B cell (primary cell): ENCODE measurements around the gene ACER2. TPM values are rescaled to one million over a fixed set of nuclear protein-coding genes. Genes with fewer than 3 reads are reported as not detected.
A peak's percentile ranks its signal among the peaks of the same experiment; 100 is the strongest.

Experiments used
- ATAC-seq: fragments of 200-7000 bp; cut with Tn5 transposase; one replicate; pipeline ENCODE4 v1.10.0; 2021; ENCODE audit warnings: low read depth, mild to moderate bottlenecking, moderate number of reproducible peaks, moderate library complexity
- CTCF ChIA-PET: fragments of 350-600 bp; sonication (Branson Sonifier 250); formaldehyde crosslinking; loops from one replicate; lab custom pipeline; 2021; ENCODE audit warnings: antibody characterized with exemption, inconsistent platforms; lab: Charles Lee
- POLR2A ChIA-PET: fragments of 350-600 bp; sonication (Branson Sonifier 250); formaldehyde crosslinking; loops from one replicate; lab custom pipeline; 2021; ENCODE audit warnings: antibody characterized with exemption; lab: Charles Lee
- DNase-seq: peaks from one replicate; pipeline ENCODE4 v3.0.0; 2013
- H2AFZ ChIP-seq: 2 replicates; pipeline ENCODE4 v1.6.1; 2012; ENCODE audit warnings: mild to moderate bottlenecking, low read depth, low read length; ENCODE audit not compliant: insufficient read depth, poor library complexity, severe bottlenecking
- H3K27ac ChIP-seq, 2 donors: 1 replicate in 1 of 2; 2 replicates in 1 of 2; pipeline ENCODE4 v1.5.1; 2012 to 2013; ENCODE audit warnings: low read length in 2 of 2, mild to moderate bottlenecking in 2 of 2, moderate library complexity in 1 of 2
- H3K27me3 ChIP-seq, 4 experiments: fragments of 200-600 bp in 1 of 4; sonication (generic) in 1 of 4; replicated peaks in 1 of 4; 1 replicate in 2 of 4; 2 replicates in 2 of 4; pipeline versions ENCODE4 v1.6.1 to v1.7.0; 2013 to 2016; ENCODE audit warnings: low read length in 3 of 4, mild to moderate bottlenecking in 2 of 4, mixed read lengths in 1 of 4, moderate library complexity in 1 of 4; ENCODE audit not compliant: insufficient read depth in 4 of 4, control insufficient read depth in 3 of 4; ENCODE audit errors: control extremely low read depth in 1 of 4
- H3K36me3 ChIP-seq, 2 experiments: replicated peaks in 1 of 2; 1 replicate in 1 of 2; 2 replicates in 1 of 2; pipeline versions ENCODE4 v1.6.1 to v1.7.1; 2013; ENCODE audit warnings: low read length in 1 of 2; ENCODE audit not compliant: insufficient read depth in 2 of 2, control insufficient read depth in 1 of 2; ENCODE audit errors: control extremely low read depth in 1 of 2, extremely low read depth in 1 of 2
- H3K4me1 ChIP-seq, 2 donors: fragments of 200-600 bp in 1 of 2; sonication (generic) in 1 of 2; 1 replicate in 1 of 2; 2 replicates in 1 of 2; pipeline versions ENCODE4 v1.5.1 to v1.6.1; 2013 to 2017; ENCODE audit warnings: low read length in 2 of 2; ENCODE audit not compliant: control insufficient read depth in 2 of 2, insufficient read depth in 2 of 2
- H3K4me2 ChIP-seq: replicated peaks from 2 replicates; pipeline ENCODE3; 2012; ENCODE audit warnings: mild to moderate bottlenecking, low read depth, low read length; ENCODE audit not compliant: poor library complexity, severe bottlenecking
- H3K4me3 ChIP-seq, 5 experiments: fragments of 200-600 bp in 1 of 5; sonication (generic) in 1 of 5; 1 replicate in 3 of 5; 2 replicates in 2 of 5; pipeline versions ENCODE4 v1.5.1 to v1.7.0; 2011 to 2016; ENCODE audit warnings: low read length in 4 of 5, mild to moderate bottlenecking in 4 of 5, low read depth in 2 of 5, control low read depth in 1 of 5, moderate library complexity in 1 of 5; ENCODE audit not compliant: insufficient read depth in 1 of 5; ENCODE audit errors: control extremely low read depth in 1 of 5, extremely low read depth in 1 of 5
- H3K79me2 ChIP-seq: fragments of 200-600 bp; sonication (generic); one replicate; pipeline ENCODE4 v1.6.0; 2016; ENCODE audit warnings: low read length; ENCODE audit not compliant: control insufficient read depth, insufficient read depth
- H3K9ac ChIP-seq: fragments of 200-600 bp; sonication (generic); 2 replicates; pipeline ENCODE4 v1.6.1; 2017; ENCODE audit warnings: mild to moderate bottlenecking, low read length, moderate library complexity
- H3K9me3 ChIP-seq, 3 donors: one replicate each; pipeline versions ENCODE4 v1.6.1 to v1.7.1; 2013; ENCODE audit warnings: low read length in 2 of 3; ENCODE audit not compliant: control insufficient read depth in 2 of 3, insufficient read depth in 1 of 3; ENCODE audit errors: control extremely low read depth in 1 of 3
- H4K20me1 ChIP-seq: 2 replicates; pipeline ENCODE4 v1.6.0; 2012; ENCODE audit warnings: mild to moderate bottlenecking, low read length; ENCODE audit not compliant: insufficient read depth, control insufficient read depth, poor library complexity, severe bottlenecking
- H3K27ac Mint-ChIP-seq: one replicate; pipeline ENCODE4 v1.8.0; 2021; ENCODE audit warnings: mixed read lengths
- H3K27me3 Mint-ChIP-seq: one replicate; pipeline ENCODE4 v1.8.0; 2021; ENCODE audit warnings: mixed read lengths
- H3K4me1 Mint-ChIP-seq: one replicate; pipeline ENCODE4 v1.8.0; 2021; ENCODE audit warnings: mixed read lengths
- H3K4me3 Mint-ChIP-seq: one replicate; pipeline ENCODE4 v1.8.0; 2021; ENCODE audit warnings: mixed read lengths
- H3K9me3 Mint-ChIP-seq: one replicate; pipeline ENCODE4 v1.8.0; 2022; ENCODE audit warnings: mixed read lengths; ENCODE audit not compliant: insufficient read depth
- EZH2 ChIP-seq: IDR thresholded peaks from 2 replicates; pipeline ENCODE4 v1.6.1; 2012; ENCODE audit warnings: borderline replicate concordance, low read depth, mild to moderate bottlenecking, moderate library complexity, low read length; ENCODE audit not compliant: insufficient read depth, poor library complexity, severe bottlenecking
- WGBS: methylation state at CpG from one replicate; pipeline ENCODE4 v1.1.5; 2013; ENCODE audit warnings: missing lambda C conversion rate; ENCODE audit not compliant: insufficient coverage; 5-methylcytosine and 5-hydroxymethylcytosine counted together
- intact Hi-C: fragments of 100-400 bp; cut with micrococcal nuclease; formaldehyde crosslinking; loops from one replicate; pipeline ENCODE4 v1.10.0; 2022
- polyA plus RNA-seq: library from polyadenylated mRNA; depleted of rRNA; stranded (reverse); fragments of >200 nt; gene quantifications from 2 replicates; pipeline ENCODE4 v1.2.3, GENCODE V29; 2012
- total RNA-seq, 2 donors: library from RNA; stranded (reverse); fragments of 120-200 nt in 1 of 2; gene quantifications; 1 replicate in 1 of 2; 2 replicates in 1 of 2; pipeline versions ENCODE4 v1.2.3 to v1.2.4, GENCODE V29; 2013 to 2022
- TF ChIP-seq, protein P1 (sequence below): fragments of 200-600 bp; IDR thresholded peaks from one replicate; pipeline ENCODE4 v1.8.0; 2022; ENCODE audit warnings: antibody characterized with exemption, mild to moderate bottlenecking

ACER2 gene
- total and polyA plus RNA-seq, 2 donors (not counting 1 experiment from before 2014, with no cell fraction given), result 1.1 to 5.5 TPM

GRCh38 chr9:19378647-19379046 is 30.2 kb upstream of the ACER2 start:
- ChIA-PET CTCF (interaction anchor here (1.4 to 2.0 kb wide), 2 partner anchors 8 to 79 kb away, joined by 3 to 10 read pairs; no protein-coding TSS in a partner anchor), POLR2A (interaction anchor here (0.6 to 2.3 kb wide), 2 partner anchors 84 to 148 kb away, joined by 3 to 12 read pairs; partner anchors contain the start of gene DENND4C)
- H3K4me1 Mint-ChIP-seq, result peaks cover 40% of the 10 kb centered on the region
- Histone ChIP-seq H3K9ac (peak overlapping the region; percentile 83), H3K9me3 (no peaks in the 10 kb centered on the region), H3K4me1 (peaks cover 19 to 20% of the 10 kb centered on the region in 2 donors), H3K27me3 (no peaks in the 10 kb centered on the region), H3K36me3 (peaks cover 18 to 52% of the 10 kb centered on the region in 2 experiments), H2AFZ (no peak overlapping the region), H3K27ac (peak overlapping the region in 1 of 2 donors; percentile 93), H3K4me2 (peak overlapping the region; percentile 69), H3K79me2 (no peaks in the 10 kb centered on the region), H4K20me1 (peaks cover 8% of the 10 kb centered on the region), H3K4me3 (peak overlapping the region in 1 of 5 experiments; percentile 81)
- no peak for DNase-seq
- TF ChIP-seq, protein P1, sequence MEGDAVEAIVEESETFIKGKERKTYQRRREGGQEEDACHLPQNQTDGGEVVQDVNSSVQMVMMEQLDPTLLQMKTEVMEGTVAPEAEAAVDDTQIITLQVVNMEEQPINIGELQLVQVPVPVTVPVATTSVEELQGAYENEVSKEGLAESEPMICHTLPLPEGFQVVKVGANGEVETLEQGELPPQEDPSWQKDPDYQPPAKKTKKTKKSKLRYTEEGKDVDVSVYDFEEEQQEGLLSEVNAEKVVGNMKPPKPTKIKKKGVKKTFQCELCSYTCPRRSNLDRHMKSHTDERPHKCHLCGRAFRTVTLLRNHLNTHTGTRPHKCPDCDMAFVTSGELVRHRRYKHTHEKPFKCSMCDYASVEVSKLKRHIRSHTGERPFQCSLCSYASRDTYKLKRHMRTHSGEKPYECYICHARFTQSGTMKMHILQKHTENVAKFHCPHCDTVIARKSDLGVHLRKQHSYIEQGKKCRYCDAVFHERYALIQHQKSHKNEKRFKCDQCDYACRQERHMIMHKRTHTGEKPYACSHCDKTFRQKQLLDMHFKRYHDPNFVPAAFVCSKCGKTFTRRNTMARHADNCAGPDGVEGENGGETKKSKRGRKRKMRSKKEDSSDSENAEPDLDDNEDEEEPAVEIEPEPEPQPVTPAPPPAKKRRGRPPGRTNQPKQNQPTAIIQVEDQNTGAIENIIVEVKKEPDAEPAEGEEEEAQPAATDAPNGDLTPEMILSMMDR, result no peak
- no peak for TF ChIP-seq EZH2
- ATAC-seq, result no peak
- peaks cover 2% of the 10 kb centered on the region for H3K9me3 Mint-ChIP-seq
- no peaks in the 10 kb centered on the region for H3K27me3 Mint-ChIP-seq
- peak overlapping the region; percentile 98 for H3K27ac Mint-ChIP-seq
- 40% methylated on average over 1 of the region's 7 CpGs for whole genome bisulfite sequencing
- intact Hi-C loops, result loop anchor here (2.0 kb wide), 1 partner anchor 78 kb away; no protein-coding TSS in a partner anchor
- H3K4me3 Mint-ChIP-seq, result peak overlapping the region; percentile 98

- DNase-seq, result no peak
Measured at GRCh38 chr9:19379283-19379682, 29.5 kb upstream of the ACER2 start.

More at GRCh38 chr9:19379283-19379682, 29.5 kb upstream of the ACER2 start:
- Mint-ChIP-seq H3K4me1 (peaks cover 40% of the 10 kb centered on the region), H3K27ac (peak overlapping the region; percentile 98), H3K4me3 (peak overlapping the region; percentile 98), H3K9me3 (peaks cover 2% of the 10 kb centered on the region), H3K27me3 (no peaks in the 10 kb centered on the region)
- TF ChIP-seq, protein P1, result no peak
- no peak for TF ChIP-seq EZH2
- Histone ChIP-seq H3K27me3 (no peaks in the 10 kb centered on the region), H3K79me2 (no peaks in the 10 kb centered on the region), H3K36me3 (peaks cover 18 to 49% of the 10 kb centered on the region in 2 experiments), H3K4me1 (peaks cover 19 to 20% of the 10 kb centered on the region in 2 donors), H3K27ac (peak overlapping the region; percentile 87 to 93), H3K4me3 (peak overlapping the region; percentile 66 to 84 (median 81)), H3K9me3 (no peaks in the 10 kb centered on the region), H4K20me1 (peaks cover 8% of the 10 kb centered on the region), H3K4me2 (peak overlapping the region; percentile 69), H2AFZ (peak overlapping the region; percentile 88), H3K9ac (peak overlapping the region; percentile 83)
- ChIA-PET POLR2A (interaction anchor here (0.6 to 2.3 kb wide), 5 partner anchors 8 to 149 kb away, joined by 3 to 12 read pairs (median 5); partner anchors contain the start of genes ACER2 and DENND4C), CTCF (interaction anchor here (1.1 to 2.0 kb wide), 4 partner anchors 9 to 205 kb away, joined by 3 to 10 read pairs (median 4); no protein-coding TSS in a partner anchor)
- intact Hi-C loops, result loop anchor here (2.0 kb wide), 1 partner anchor 78 kb away; no protein-coding TSS in a partner anchor
- ATAC-seq, result no peak
- 10% methylated on average over 5 of the region's 12 CpGs for WGBS
